Mammary epithelial cell (primary cell): Measurements from ENCODE around the gene IRF9.

Source experiments
- CTCF ChIP-seq, 2 donors: IDR thresholded peaks in 1 of 2; conservative IDR thresholded peaks in 1 of 2; 2 replicates each; pipeline ENCODE4 v1.5.1; 2011 to 2012; ENCODE audit warnings: inconsistent platforms in 2 of 2, low read length in 2 of 2, mild to moderate bottlenecking in 2 of 2, control low read depth in 1 of 2, low read depth in 1 of 2; ENCODE audit not compliant: insufficient read depth in 1 of 2; ENCODE audit errors: extremely low read depth in 1 of 2
- EZH2 ChIP-seq: IDR thresholded peaks from 2 replicates; pipeline ENCODE4 v1.6.1; 2012; ENCODE audit warnings: low read length, inconsistent platforms, borderline replicate concordance

- TF ChIP-seq CTCF (conservative IDR thresholded peaks at IDR 0.05 in 1 of 2, IDR thresholded peaks at IDR 0.05 in 1 of 2; ENCODE audit: extremely low read depth in 1 of 2, insufficient read depth in 1 of 2, low read depth in 1 of 2, low read length in 2 of 2) (no peak), EZH2 (no peak)
These were observed 11.8 kb downstream of the IRF9 start for GRCh38 chr14:24172871-24173281.
